Stimulated activated effector memory CD8-positive, alpha-beta T cell treated with anti-CD3 and anti-CD28 coated beads, Interleukin-12 subunit alpha, Interleukin-12 subunit beta, amount 100 ng/mL, for 72 hours (primary cell): ENCODE data around the gene ARL11.

Source experiments
- ATAC-seq: fragments of 150-1000 bp; cut with Tn5 transposase; 2 replicates; pipeline ENCODE4 v1.10.0; 2021
- DNase-seq, 2 donors: peaks; one replicate each; pipeline ENCODE4 v3.0.0; 2021 to 2022; ENCODE audit warnings: low spot score in 2 of 2
- H3K27ac Mint-ChIP-seq: one replicate; pipeline ENCODE4 v1.8.0; 2022; ENCODE audit warnings: mild to moderate bottlenecking, mixed read lengths
- H3K36me3 Mint-ChIP-seq: one replicate; pipeline ENCODE4 v1.8.0; 2022; ENCODE audit warnings: mild to moderate bottlenecking, mixed read lengths
- H3K4me1 Mint-ChIP-seq: one replicate; pipeline ENCODE4 v1.8.0; 2022; ENCODE audit warnings: mixed read lengths
- H3K4me3 Mint-ChIP-seq: one replicate; pipeline ENCODE4 v1.8.0; 2022; ENCODE audit warnings: mild to moderate bottlenecking, mixed read lengths
- H3K9me3 Mint-ChIP-seq: one replicate; pipeline ENCODE4 v1.8.0; 2022; ENCODE audit warnings: mixed read lengths

Gene ARL11

DNA sequence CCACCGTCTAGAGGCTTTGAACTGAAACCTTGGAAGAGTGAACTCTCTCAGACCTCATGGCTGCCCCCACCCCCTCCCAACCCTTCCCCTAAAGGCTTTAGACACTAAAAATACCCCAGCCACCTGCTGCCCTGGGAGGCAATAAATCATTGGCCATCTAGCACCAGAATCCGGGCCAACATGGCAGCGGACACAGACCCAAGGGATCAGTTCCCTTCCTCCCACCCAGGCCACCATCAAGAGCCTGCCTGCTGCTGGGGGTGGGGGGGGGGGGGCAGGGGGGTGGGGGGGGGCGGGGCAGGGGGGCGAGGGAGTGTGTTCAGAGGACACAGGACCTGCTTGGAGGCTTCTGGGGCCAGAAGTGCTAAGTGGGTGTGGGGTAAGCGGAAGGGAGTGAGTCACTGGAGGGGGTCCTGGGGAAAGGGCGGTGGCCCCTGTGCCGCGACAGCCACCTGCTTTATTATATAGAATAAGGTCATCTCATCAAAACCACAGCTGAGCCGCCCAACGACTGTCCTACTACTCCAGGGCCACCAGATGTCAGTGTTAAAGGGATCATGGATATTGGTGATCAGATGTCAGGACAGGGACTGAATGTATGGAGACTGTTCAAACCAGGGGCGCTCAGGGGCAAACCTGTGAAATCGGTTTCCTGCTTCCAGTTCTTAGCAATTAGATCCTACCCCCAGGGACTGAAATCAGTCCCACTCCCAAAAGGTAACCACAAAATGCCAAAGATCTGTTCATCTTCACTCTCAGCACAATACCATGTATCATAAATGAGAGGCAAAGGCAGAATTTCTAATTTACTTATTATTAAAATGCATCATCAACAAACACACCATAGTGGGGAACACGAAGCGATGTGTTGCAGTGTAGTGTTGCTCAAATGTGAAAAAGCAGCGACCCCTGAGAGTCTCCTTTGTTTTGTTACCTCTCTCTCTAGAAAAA, 24.3 kb downstream of the ARL11 start:
- DNase-seq (peak in 1 of 2 donors; percentile 53), ATAC-seq (peak; percentile 46)
- H3K9me3 Mint-ChIP-seq: no peaks in the 10 kb centered on the region
- H3K27ac Mint-ChIP-seq: peak overlapping the region; percentile 23
- H3K36me3 Mint-ChIP-seq: no peaks in the 10 kb centered on the region
- no peak overlapping the region for H3K4me3 Mint-ChIP-seq
- H3K4me1 Mint-ChIP-seq: no peaks in the 10 kb centered on the region

DNA sequence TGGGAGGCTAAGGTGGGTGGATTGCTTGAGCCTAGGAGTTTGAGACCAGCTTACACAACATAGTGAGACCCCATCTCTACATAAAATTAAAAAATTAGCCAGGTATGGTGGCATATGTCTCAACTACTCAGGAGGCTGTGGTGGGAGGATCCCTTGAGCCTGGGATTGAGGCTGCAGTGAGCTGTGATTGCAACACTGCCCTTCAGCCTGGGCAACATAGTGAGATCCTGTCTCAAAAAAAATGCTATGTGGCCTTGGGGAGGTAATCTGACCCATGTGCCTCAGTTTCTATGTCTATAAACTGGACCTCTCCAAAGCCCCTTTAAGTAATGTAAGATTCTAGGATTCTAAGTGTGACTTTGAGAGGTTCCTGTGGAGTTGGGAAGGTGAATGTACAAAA, 25.2 kb downstream of the ARL11 start:
- no peak overlapping the region for H3K27ac Mint-ChIP-seq
- no peak for DNase-seq
- H3K4me3 Mint-ChIP-seq: no peak overlapping the region
- ATAC-seq: no peak
- H3K9me3 Mint-ChIP-seq: no peaks in the 10 kb centered on the region
- no peaks in the 10 kb centered on the region for H3K4me1 Mint-ChIP-seq
- no peaks in the 10 kb centered on the region for H3K36me3 Mint-ChIP-seq

DNA sequence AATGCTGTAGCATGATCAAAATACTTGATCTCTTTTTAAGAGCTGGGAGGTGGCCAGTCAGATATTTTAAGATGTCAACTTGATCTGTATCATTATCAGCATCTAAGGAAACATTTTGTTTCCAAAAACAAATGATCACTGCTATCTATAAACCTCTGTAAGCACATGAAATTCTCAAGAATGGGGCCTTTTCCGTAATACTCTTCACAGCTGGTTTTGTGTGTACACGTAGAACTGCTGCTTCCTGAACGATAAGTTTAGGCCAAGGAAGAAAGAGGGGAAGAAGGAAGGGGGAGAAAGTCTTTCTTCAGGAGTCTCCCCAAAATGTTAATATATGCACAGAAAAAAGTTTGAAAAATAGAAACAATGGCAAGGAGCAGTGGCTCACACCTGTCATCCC, 25.7 kb downstream of the ARL11 start:
- Mint-ChIP-seq H3K9me3 (no peaks in the 10 kb centered on the region), H3K4me3 (no peak overlapping the region), H3K27ac (no peak overlapping the region), H3K4me1 (no peaks in the 10 kb centered on the region), H3K36me3 (no peaks in the 10 kb centered on the region)
- ATAC-seq (no peak), DNase-seq (no peak)

DNA sequence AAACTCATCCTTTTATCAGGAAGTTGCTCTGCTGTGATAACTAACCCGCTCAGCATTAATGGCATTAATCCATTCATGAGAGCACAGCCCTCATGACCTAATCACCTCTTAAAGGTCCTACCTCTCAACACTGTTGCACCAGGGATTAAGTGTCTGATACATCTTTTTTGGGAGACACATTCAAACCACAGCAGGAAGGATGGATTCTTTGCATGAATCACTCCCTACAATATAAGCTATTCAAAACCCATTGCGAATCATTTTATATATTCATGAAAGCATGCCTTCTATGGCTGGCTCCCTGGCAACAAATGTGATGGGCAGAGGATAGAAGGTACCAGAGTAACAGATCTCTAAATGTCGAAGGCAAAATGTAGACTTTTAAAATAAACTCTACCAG, 27.6 kb downstream of the ARL11 start:
- no peaks in the 10 kb centered on the region for H3K4me1 Mint-ChIP-seq
- no peaks in the 10 kb centered on the region for H3K36me3 Mint-ChIP-seq
- H3K9me3 Mint-ChIP-seq: no peaks in the 10 kb centered on the region
- DNase-seq (no peak), ATAC-seq (no peak)
- no peak overlapping the region for H3K4me3 Mint-ChIP-seq
- H3K27ac Mint-ChIP-seq: no peak overlapping the region

DNA sequence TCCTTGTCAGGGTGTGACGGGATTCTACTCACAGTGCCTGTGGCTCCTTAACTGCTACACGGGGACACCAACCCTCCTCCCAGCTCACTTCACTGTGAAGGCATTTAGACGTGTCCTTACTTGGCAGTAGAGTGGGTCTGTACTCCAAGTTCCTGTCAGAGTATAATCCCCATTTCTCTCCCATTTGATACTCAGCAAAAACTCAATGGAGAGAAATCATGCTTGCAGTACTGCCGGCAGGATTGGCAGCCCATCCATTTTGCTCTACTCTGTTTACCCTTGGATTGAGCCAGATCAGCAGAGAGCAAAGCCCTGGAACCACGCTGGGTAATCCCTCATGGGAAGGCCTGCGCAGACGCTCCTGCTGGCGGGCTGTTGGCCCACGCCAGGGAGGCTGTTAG, 28.9 kb downstream of the ARL11 start:
- no peak for ATAC-seq
- Mint-ChIP-seq H3K9me3 (no peaks in the 10 kb centered on the region), H3K4me1 (no peaks in the 10 kb centered on the region), H3K36me3 (no peaks in the 10 kb centered on the region), H3K4me3 (no peak overlapping the region), H3K27ac (no peak overlapping the region)
- DNase-seq: no peak

DNA sequence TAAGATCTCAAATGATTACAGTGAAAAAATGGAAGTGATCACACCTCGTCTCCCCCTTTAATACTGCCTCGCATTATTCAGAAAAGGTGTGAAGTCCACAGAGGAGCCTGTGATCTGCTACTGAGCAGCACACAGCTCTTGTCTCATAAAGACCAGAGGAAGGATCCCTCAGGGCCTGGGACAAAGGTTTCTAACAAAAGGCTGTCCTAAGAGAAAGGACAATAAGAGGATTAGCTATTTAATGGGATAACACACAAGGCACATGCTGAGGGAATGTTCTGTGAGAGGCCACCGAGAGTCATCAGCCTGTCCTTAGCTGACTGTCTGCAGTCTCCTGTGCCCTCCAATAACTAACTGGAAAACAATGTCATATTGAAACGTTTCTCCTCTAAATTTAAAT, 36.3 kb downstream of the ARL11 start:
- no peak for ATAC-seq
- peaks cover 12% of the 10 kb centered on the region for H3K36me3 Mint-ChIP-seq
- H3K4me3 Mint-ChIP-seq: no peak overlapping the region
- no peaks in the 10 kb centered on the region for H3K9me3 Mint-ChIP-seq
- no peak overlapping the region for H3K27ac Mint-ChIP-seq
- no peak for DNase-seq
- H3K4me1 Mint-ChIP-seq: no peaks in the 10 kb centered on the region

DNA sequence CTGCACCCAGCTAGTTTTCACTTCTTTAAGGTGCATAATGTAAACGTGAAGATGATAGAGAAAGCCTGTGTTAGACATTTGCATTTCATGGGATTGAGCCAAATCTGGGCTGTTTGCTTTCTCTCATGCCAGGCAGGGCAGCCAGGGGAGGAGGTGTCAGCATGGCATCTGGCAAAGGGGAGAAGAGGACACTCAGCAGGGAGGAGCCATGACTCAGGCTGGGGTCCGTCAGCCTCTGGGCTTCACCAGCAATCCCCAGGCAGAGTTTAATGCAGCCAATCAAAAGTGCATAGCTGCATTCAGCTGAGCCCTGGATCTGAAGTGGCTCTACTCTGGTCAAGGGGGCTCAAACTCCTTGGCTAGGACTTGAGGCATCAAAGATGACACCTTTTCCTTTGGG, 39.5 kb downstream of the ARL11 start:
- no peak for DNase-seq
- Mint-ChIP-seq H3K9me3 (no peaks in the 10 kb centered on the region), H3K27ac (no peak overlapping the region), H3K4me1 (no peaks in the 10 kb centered on the region), H3K36me3 (peaks cover 12% of the 10 kb centered on the region), H3K4me3 (no peak overlapping the region)
- no peak for ATAC-seq

DNA sequence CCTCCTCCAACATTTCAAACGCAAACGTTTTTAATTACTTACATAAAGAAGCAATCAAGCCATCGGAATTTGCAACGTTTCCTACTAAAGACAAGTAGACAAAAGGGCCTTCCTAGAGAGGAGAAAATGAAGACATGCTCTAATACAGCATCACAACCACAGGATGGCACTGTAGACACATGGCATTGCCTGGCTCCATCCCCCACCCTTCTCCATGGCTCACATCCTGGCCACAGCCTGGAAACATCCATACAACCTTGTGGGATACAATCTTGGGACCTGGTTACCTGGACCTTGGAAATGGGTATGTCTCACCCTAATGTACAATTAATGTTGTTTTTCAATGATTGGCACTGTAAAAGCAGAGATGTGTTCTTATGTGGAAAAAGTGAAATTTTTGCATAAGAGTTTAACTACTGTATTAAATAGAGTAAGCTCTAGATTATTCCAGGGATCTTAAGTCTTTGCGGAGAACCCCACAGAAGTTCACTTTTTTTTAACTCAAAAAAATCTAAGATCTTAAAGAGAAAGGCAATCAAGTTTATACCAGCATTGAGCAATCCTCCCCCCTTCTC, 41.5 kb downstream of the ARL11 start:
- Mint-ChIP-seq H3K9me3 (no peaks in the 10 kb centered on the region), H3K4me1 (no peaks in the 10 kb centered on the region), H3K27ac (no peak overlapping the region), H3K36me3 (peaks cover 12% of the 10 kb centered on the region), H3K4me3 (no peak overlapping the region)
- no peak for DNase-seq
- peak; percentile 71 for ATAC-seq

DNA sequence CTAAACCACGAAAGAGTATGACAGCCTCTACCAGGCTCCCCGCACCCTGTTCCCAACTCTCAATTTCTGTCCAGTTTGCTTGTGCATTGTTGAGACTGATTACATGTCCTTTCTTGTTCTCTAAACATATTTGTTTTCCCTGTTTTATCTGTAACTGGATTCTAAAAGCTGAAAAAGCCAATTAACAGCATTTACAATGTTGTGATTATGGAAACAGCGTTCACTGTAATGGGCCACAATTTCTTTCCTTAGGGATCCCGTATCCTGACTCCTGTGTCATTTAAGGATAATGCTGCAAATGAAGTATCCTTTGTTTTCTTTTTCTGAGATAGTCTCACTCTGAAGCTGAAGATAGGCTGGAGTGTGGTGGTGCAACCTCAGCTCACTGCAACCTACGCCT, 42.5 kb downstream of the ARL11 start:
- no peak overlapping the region for H3K27ac Mint-ChIP-seq
- ATAC-seq (no peak), DNase-seq (no peak)

DNA sequence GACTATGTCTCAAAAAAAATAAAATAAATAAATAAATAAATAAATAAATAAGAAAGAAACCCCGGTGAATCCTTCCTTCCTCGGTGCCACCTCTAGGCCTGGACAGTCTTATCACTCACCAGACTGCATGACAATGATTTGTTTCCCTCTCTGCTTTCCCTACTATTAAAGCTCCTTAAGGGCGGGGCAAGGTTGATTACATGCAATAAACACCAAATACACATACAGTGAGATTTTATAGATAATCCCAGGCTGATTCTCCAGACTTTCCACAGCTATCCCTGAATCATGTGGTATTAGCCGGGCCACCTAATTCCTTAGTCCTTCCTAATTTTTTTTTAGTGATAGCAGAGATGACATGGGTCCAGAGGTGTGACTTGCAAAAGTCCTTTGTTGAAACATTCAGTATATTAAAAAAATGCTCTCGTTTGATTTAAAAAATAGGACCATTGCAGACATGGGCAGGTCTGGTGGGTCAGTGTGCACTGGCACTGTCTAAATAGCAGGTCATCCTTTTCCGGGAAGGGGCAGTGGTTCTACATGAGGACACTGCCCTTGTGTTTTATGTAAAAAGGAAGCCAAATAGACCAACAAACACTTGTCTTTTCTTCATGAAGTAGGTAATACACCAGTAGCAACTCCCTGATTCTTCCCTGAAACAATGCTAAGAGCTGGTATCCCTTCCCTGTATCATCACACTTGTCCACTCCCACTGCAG, 48.4 kb downstream of the ARL11 start:
- Mint-ChIP-seq H3K36me3 (peaks cover 5% of the 10 kb centered on the region), H3K4me1 (no peaks in the 10 kb centered on the region), H3K9me3 (no peaks in the 10 kb centered on the region), H3K4me3 (no peak overlapping the region), H3K27ac (no peak overlapping the region)
- no peak for ATAC-seq
- no peak for DNase-seq

More for the DNA sequence above, 42.5 kb downstream of the ARL11 start:
- Mint-ChIP-seq H3K4me3 (no peak overlapping the region), H3K9me3 (no peaks in the 10 kb centered on the region), H3K4me1 (no peaks in the 10 kb centered on the region), H3K36me3 (peaks cover 11% of the 10 kb centered on the region)

DNA sequence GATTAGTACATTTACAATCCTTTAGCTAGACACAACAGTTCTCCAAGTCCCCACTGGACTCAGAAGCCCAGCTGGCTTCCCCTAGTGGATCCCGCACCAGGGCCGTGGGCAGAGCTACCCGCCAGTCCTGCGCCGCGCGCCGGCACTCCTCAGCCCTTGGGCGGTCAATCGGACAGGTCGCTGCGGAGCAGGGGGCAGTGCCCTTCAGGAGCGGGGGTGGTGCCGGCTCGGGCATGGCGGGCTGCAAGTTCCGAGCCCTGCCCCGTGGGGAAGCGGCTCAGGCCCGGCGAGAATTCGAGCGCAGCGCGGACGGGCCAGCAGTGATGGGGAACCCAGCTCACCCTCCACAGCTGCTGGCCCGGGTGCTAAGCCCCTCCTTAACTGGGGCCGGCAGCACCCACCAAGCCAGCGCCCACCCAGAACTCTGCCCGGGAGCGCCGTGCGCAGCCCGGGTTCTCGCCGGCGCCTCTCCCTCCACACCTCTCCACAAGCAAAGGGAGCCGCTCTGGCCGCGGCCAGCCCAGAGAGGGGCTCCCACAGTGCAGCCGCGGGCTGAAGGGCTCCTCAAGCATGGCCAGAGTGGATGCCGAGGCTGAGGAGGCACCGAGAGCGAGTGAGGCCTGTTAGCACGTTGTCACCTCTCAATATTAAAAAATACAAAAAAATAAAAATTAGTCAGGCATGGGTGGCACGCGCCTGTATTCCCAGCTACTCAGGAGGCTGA, 50.0 kb downstream of the ARL11 start:
- DNase-seq: no peak
- Mint-ChIP-seq H3K4me1 (peaks cover under 1% of the 10 kb centered on the region), H3K27ac (no peak overlapping the region), H3K9me3 (no peaks in the 10 kb centered on the region), H3K4me3 (no peak overlapping the region), H3K36me3 (peaks cover 5% of the 10 kb centered on the region)
- ATAC-seq: no peak

DNA sequence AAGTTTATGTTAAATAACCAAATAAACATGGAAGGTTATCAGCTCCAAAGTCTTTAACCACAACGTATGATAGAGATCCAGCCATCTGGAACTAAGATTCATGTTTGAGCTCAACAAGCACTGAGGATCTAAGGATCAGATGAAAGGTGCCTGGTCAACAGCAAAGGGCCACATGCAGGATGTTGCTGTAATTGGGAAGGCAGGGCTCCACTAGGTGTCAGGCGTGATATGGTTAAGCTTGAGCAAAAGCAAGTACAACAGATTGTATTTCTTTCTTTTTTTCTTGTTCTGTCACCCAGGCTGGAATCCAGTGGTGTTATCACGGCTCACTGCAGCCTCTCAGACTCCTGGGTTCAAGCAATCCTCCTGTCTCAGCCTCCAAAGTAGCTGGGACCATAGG, 50.9 kb downstream of the ARL11 start:
- Mint-ChIP-seq H3K36me3 (peaks cover 12% of the 10 kb centered on the region), H3K27ac (no peak overlapping the region), H3K9me3 (no peaks in the 10 kb centered on the region), H3K4me1 (peaks cover 9% of the 10 kb centered on the region), H3K4me3 (no peak overlapping the region)
- ATAC-seq (no peak), DNase-seq (no peak)

DNA sequence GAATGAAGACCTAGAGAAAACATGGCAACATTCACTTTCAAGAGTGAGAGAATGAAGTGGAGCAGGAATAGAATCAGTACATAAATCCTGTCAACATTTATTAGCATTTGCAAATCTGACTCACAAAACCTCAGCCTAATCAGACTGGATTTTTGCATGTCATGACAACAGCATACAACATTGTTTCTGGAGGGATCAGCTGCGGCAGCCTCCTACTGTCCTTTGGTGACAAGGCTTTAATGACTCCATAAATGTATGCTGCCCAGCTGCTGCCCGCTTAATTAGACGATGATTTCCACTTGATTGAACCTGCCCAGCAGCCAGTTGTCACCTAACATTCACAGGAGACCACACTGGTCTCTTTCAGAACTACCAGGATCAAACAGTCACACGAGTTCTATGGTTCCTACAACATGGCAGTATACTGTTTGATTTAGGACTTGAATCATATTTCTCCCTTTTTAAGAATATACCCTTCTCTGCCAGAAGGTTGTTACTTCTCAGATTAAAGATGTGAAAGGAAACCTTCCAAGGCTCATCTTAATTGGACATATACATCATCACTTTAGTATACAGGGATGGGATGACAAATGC, 53.6 kb downstream of the ARL11 start:
- Mint-ChIP-seq H3K9me3 (no peaks in the 10 kb centered on the region), H3K4me3 (no peak overlapping the region), H3K36me3 (peaks cover 17% of the 10 kb centered on the region), H3K4me1 (peaks cover 22% of the 10 kb centered on the region), H3K27ac (no peak overlapping the region)
- DNase-seq: no peak
- no peak for ATAC-seq
